WERI-Rb-1 (cell line): ENCODE results near the gene FAM229A.

Experiments
- DNase-seq: peaks from one replicate; pipeline ENCODE4 v3.0.0-alpha.2; 2020
- H3K27ac ChIP-seq: fragments of 250-450 bp; sonication (Bioruptor Pico); 2 replicates; pipeline ENCODE4 v1.5.1; 2020; ENCODE audit warnings: mild to moderate bottlenecking, moderate library complexity
- H3K27me3 ChIP-seq: fragments of 250-450 bp; sonication (Bioruptor Pico); 2 replicates; pipeline ENCODE4 v1.5.1; 2021; ENCODE audit warnings: mild to moderate bottlenecking, low read depth, moderate library complexity; ENCODE audit not compliant: insufficient read depth, severe bottlenecking
- H3K36me3 ChIP-seq: fragments of 250-450 bp; sonication (Bioruptor Pico); 2 replicates; pipeline ENCODE4 v1.5.1; 2020; ENCODE audit warnings: mild to moderate bottlenecking, moderate library complexity
- H3K4me3 ChIP-seq: 2 replicates; pipeline ENCODE4 v1.5.1; 2011; ENCODE audit warnings: low read depth, mild to moderate bottlenecking, control low read depth, low read length
- H3K9me3 ChIP-seq: fragments of 250-450 bp; sonication (Bioruptor Pico); 2 replicates; pipeline ENCODE4 v1.5.1; 2021; ENCODE audit warnings: mild to moderate bottlenecking, moderate library complexity; ENCODE audit not compliant: severe bottlenecking
- CTCF ChIP-seq: IDR thresholded peaks from 2 replicates; pipeline ENCODE4 v1.5.1; 2011; ENCODE audit warnings: low read depth, mild to moderate bottlenecking, control low read depth, inconsistent platforms, low read length

Gene FAM229A

GRCh38 chr1:32393832-32394140, 31.5 kb upstream of the FAM229A start:
- H3K9me3 ChIP-seq = no peaks in the 10 kb centered on the region
- H3K36me3 ChIP-seq = peaks cover 44% of the 10 kb centered on the region
- peak; percentile 51 for DNase-seq
- no peaks in the 10 kb centered on the region for H3K27me3 ChIP-seq
- peak overlapping the region; percentile 88 for H3K27ac ChIP-seq
- no peak for TF ChIP-seq CTCF
- H3K4me3 ChIP-seq = peak overlapping the region; percentile 65

DNA sequence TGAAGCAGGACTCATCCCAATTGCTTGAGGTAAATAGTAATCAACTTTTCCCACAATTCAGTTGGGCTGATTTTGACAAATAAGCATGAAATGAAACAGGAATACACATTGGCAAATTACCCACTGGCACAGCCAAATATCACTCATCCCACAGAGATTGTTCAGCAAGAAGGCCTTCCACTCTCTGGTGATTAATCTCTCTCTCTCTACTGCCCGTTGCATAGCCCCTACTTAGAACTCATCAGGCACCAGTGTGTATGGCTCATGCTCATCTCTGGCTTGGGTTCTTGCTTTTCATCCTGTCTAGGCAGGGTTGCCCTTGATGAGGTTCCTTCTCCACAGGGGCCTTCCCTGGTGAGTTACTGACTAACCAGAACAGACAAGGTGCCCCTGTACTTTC, 30.9 kb upstream of the FAM229A start:
- no peak overlapping the region for H3K27ac ChIP-seq
- peaks cover 49% of the 10 kb centered on the region for H3K36me3 ChIP-seq
- no peak for TF ChIP-seq CTCF
- H3K4me3 ChIP-seq = peak overlapping the region; percentile 65; the same call in 1 of the 2 replicates
- H3K27me3 ChIP-seq = no peaks in the 10 kb centered on the region
- DNase-seq = no peak
- no peaks in the 10 kb centered on the region for H3K9me3 ChIP-seq

DNA sequence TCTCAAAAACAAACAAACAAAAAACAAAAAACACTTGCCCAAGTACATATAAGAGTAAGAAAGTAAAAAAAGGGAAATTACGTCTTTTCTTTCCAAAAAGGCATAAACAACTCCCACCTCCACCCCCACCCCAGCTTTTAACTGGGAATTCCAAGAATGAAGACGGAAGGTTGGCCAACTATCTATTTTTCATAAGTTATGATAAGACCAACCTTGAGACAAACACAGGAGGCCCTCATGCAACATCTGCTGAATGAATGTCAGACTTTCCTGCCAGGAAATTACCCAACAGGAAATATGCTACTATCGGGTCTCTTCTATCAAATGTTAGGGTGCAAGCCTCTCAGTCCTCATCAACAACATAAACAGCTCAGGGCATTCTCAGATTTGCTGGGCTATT, 30.0 kb upstream of the FAM229A start:
- no peak for TF ChIP-seq CTCF
- Histone ChIP-seq H3K4me3 (no peak overlapping the region), H3K36me3 (peaks cover 57% of the 10 kb centered on the region), H3K27ac (no peak overlapping the region), H3K27me3 (no peaks in the 10 kb centered on the region), H3K9me3 (no peaks in the 10 kb centered on the region)
- DNase-seq = no peak

- no peaks in the 10 kb centered on the region for H3K9me3 ChIP-seq
- H3K27ac ChIP-seq = no peak overlapping the region
- H3K27me3 ChIP-seq = no peaks in the 10 kb centered on the region
- no peak for TF ChIP-seq CTCF
- no peak for DNase-seq
- no peak overlapping the region for H3K4me3 ChIP-seq
- peaks cover 66% of the 10 kb centered on the region for H3K36me3 ChIP-seq
These were observed 28.9 kb upstream of the FAM229A start for GRCh38 chr1:32390904-32391870.

DNA sequence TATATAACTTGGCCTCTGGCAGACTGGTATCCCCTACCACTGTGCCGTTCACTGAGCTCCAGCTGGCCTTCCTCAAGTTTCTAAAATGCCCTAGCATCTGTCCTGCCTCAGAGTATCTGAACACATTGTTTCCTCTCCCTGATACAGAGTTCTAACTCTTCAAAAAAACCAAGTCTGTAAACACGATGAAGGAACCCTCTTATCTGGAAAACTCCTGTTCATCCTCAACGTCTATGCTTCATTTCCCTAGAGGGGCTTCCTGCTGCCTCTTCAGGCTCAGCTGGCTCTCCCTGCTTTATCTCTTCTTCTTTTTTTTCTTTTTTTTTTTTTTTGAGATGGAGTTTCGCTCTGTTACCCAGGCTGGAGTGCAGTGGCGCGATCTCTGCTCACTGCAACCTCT, 26.4 kb upstream of the FAM229A start:
- H3K27ac ChIP-seq = no peak overlapping the region
- no peaks in the 10 kb centered on the region for H3K9me3 ChIP-seq
- TF ChIP-seq CTCF = no peak
- H3K27me3 ChIP-seq = no peaks in the 10 kb centered on the region
- no peak for DNase-seq
- H3K36me3 ChIP-seq = peaks cover 86% of the 10 kb centered on the region
- no peak overlapping the region for H3K4me3 ChIP-seq
